ENCODE results near the gene HK2. TPM values are rescaled to one million over a fixed set of nuclear protein-coding genes. Genes with fewer than 3 reads are reported as not detected.

The HK2 gene
- total and polyA plus RNA-seq, 12 donors = 3.4 to 43.4 (median 13.1) TPM

DNA sequence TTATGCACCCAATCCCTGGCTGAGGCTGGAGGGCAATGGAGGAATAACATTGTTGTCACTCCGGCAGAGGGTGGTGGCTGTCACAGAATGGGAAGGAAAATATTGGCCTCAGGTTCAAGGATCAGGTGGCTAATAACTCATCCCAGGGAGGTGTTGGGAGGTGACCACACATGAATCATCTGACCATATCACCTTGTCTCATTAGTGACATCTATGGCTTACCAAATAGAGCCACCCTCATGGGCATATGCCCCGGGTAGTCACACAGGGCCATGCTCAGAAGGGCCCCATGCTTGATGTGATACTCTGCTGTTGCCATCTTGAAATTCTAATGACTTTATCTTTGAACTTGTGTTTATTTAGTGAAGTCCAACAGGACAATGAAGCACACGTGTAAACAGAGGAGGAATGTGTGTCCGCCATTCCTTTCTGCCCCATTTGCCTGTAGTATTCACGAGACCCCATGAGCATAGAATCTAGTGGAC lies 27.5 kb upstream of the HK2 start:
- WGBS, 2 donors = 90 to 93% methylated on average over 5 of the region's 5 CpGs
- TF ChIP-seq, protein P1, sequence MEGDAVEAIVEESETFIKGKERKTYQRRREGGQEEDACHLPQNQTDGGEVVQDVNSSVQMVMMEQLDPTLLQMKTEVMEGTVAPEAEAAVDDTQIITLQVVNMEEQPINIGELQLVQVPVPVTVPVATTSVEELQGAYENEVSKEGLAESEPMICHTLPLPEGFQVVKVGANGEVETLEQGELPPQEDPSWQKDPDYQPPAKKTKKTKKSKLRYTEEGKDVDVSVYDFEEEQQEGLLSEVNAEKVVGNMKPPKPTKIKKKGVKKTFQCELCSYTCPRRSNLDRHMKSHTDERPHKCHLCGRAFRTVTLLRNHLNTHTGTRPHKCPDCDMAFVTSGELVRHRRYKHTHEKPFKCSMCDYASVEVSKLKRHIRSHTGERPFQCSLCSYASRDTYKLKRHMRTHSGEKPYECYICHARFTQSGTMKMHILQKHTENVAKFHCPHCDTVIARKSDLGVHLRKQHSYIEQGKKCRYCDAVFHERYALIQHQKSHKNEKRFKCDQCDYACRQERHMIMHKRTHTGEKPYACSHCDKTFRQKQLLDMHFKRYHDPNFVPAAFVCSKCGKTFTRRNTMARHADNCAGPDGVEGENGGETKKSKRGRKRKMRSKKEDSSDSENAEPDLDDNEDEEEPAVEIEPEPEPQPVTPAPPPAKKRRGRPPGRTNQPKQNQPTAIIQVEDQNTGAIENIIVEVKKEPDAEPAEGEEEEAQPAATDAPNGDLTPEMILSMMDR (IDR thresholded peaks at IDR 0.05) = no peak
- no peak for ATAC-seq
- H3K27me3 ChIP-seq = peaks cover 0 to 6% (median 0%) of the 10 kb centered on the region in 7 donors
- no peak for DNase-seq
- peaks cover 0 to 11% (median 0%) of the 10 kb centered on the region in 9 donors for H3K4me1 ChIP-seq
- H3K36me3 ChIP-seq = no peaks in the 10 kb centered on the region
- no peaks in the 10 kb centered on the region for H3K9me3 ChIP-seq
- no peak overlapping the region for H3K4me3 ChIP-seq
- no peak overlapping the region for H3K27ac ChIP-seq
- intact Hi-C loops (cut with DNase I) = no loop called here

DNA sequence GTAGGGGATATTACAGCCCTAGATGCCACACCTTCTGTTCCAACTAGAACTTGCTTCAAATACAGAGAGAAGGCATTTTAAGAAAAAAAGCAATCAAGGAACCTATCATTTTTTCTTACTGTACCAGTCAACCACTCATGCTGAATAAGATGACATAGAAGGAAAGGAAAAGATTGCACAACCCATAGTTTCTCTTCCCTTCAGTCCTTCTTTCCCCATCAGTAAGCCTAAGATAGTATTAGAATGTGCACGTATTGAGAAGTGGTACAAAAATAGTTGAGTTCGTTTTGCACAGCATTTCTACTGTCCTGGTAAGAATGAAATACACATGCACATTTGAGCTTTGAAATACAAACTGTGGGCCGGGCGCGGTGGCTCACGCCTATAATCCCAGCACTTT lies 27.0 kb upstream of the HK2 start:
- ATAC-seq = peak in 2 of 8 donors; percentile 39 to 44

DNA sequence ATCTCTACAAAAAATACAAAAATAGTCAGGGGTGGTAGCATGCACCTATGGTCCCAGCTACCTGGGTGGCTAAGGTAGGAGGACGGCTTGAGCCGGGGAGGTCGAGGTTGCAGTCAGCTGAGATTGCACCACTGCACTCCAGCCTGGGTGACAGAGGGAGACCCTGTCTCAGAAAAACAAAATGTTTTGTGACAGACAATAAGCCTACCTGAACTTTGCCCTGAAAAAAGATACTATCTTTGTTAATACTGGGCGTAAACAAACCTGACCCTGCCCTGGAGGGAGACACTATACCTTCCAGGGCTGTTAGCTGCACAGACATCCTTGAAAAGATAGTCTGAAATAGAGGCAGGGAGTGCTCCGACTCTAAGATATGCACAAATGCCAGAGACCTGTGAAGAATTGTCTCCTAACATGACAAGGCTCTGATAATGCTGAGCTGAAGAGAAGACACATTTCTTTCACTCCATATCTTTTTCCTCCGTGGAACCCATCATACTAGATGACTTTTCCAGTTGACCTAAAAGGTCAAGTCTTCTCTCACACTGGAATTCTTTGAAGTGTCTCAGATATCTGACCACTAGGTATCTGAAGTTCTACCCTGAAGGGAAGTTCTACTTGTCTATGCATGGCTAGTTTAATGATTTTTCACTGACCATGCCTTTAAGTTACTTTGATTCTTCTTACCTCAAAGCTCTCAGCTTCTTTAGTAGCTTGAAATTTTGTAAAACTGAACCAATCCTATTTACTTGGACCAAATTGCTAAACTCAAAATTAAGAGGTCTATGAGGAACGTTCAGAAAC lies 20.9 kb upstream of the HK2 start:
- peaks cover 0 to 21% (median 0%) of the 10 kb centered on the region in 9 donors for H3K4me1 ChIP-seq
- no peak overlapping the region for H3K27ac ChIP-seq
- DNase-seq (no peak), ATAC-seq (no peak)
- H3K36me3 ChIP-seq = no peaks in the 10 kb centered on the region
- 59 to 68% methylated on average over 7 of the region's 7 CpGs for WGBS, 2 donors
- H3K9me3 ChIP-seq = no peaks in the 10 kb centered on the region
- peaks cover 0 to 6% (median 0%) of the 10 kb centered on the region in 7 donors for H3K27me3 ChIP-seq
- intact Hi-C loops (cut with DNase I) = no loop called here
- TF ChIP-seq, protein P1 (IDR thresholded peaks at IDR 0.05) = no peak
- H3K4me3 ChIP-seq = no peak overlapping the region

More for the DNA sequence above, 27.0 kb upstream of the HK2 start:
- Histone ChIP-seq H3K4me1 (peaks cover 0 to 11% (median 0%) of the 10 kb centered on the region in 9 donors), H3K27me3 (peaks cover 0 to 6% (median 0%) of the 10 kb centered on the region in 7 donors), H3K4me3 (no peak overlapping the region), H3K9me3 (no peaks in the 10 kb centered on the region), H3K27ac (no peak overlapping the region), H3K36me3 (no peaks in the 10 kb centered on the region)
- intact Hi-C loops (cut with DNase I) = no loop called here
- no peak for DNase-seq
- 81 to 82% methylated on average over 6 of the region's 6 CpGs for WGBS, 2 donors
- TF ChIP-seq, protein P1 (IDR thresholded peaks at IDR 0.05) = no peak

DNA sequence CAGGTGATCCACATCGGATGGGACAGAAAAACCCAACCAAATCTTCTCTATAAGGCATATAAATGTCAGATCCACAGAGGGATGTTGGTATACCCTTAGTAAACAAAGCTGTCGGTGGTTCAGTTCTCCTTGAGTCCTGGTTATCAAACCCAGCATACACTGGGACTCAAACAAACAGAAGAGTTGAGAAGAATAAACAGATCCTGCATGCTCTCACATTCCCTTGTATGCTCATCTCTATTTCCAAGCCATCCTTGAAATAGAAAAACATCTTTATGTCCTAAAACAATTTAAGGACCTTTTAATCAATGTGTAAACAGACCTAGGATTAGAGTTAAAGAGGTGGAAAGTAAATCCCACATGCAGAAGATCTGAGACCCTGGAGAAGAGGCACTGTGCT lies 19.8 kb upstream of the HK2 start:
- intact Hi-C loops (cut with DNase I) = no loop called here
- H3K27ac ChIP-seq = no peak overlapping the region
- no peaks in the 10 kb centered on the region for H3K36me3 ChIP-seq
- H3K4me1 ChIP-seq = peaks cover 0 to 23% (median 0%) of the 10 kb centered on the region in 9 donors
- no peaks in the 10 kb centered on the region for H3K9me3 ChIP-seq
- H3K4me3 ChIP-seq = no peak overlapping the region
- no peak for DNase-seq
- 80 to 87% methylated on average over 2 of the region's 2 CpGs for WGBS, 2 donors
- peaks cover 0 to 6% (median 0%) of the 10 kb centered on the region in 7 donors for H3K27me3 ChIP-seq
- TF ChIP-seq, protein P1 (IDR thresholded peaks at IDR 0.05) = no peak
- no peak for ATAC-seq

Data from heart right ventricle (tissue), 16 donors.